GM19438 (cell line): ENCODE data around the gene PHF21A.

Experiments used
- ATAC-seq: cut with Tn5 transposase; IDR thresholded peaks from one replicate; pipeline ENCODE4 v1.9.1; 2021; ENCODE audit warnings: low read depth; ENCODE audit not compliant: unreplicated experiment

PHF21A gene

GRCh38 chr11:45890886-45891550, 230.2 kb downstream of the PHF21A start:
- ATAC-seq = no peak

- no peak for ATAC-seq
These were observed 231.3 kb downstream of the PHF21A start for GRCh38 chr11:45889966-45890365.

GRCh38 chr11:45889555-45889954, 231.7 kb downstream of the PHF21A start:
- no peak for ATAC-seq

GRCh38 chr11:45887587-45887986, 233.7 kb downstream of the PHF21A start:
- no peak for ATAC-seq

- ATAC-seq = no peak
These were observed 234.3 kb downstream of the PHF21A start for GRCh38 chr11:45886816-45887520.

GRCh38 chr11:45885921-45886721, 235.1 kb downstream of the PHF21A start:
- ATAC-seq = no peak

GRCh38 chr11:45885274-45885920, 235.9 kb downstream of the PHF21A start, which contains the start of gene MAPK8IP1:
TSS of gene MAPK8IP1 (plus strand) at chr11:45885651. CDS start at chr11:45885821, 170 bp downstream.
- ATAC-seq = peak; percentile 60

GRCh38 chr11:45884596-45885185, 236.6 kb downstream of the PHF21A start:
- no peak for ATAC-seq
